Mesenchymal stem cell (in vitro differentiated cells and primary cell): Measurements from ENCODE around the gene ERN1.
A peak's percentile ranks its signal among the peaks of the same experiment; 100 is the strongest.

Experiments used
- DNase-seq: peaks from one replicate; pipeline ENCODE4 v3.0.0-alpha.2; 2013
- H2AFZ ChIP-seq: one replicate; pipeline ENCODE4 v1.6.1; 2013; ENCODE audit warnings: low read depth, mild to moderate bottlenecking, control low read depth, inconsistent platforms, low read length, moderate library complexity
- H2AK5ac ChIP-seq: 2 replicates; pipeline ENCODE4 v1.6.1; 2013; ENCODE audit warnings: low read length, moderate library complexity, mild to moderate bottlenecking, inconsistent platforms; ENCODE audit not compliant: severe bottlenecking
- H2BK120ac ChIP-seq: one replicate; pipeline ENCODE4 v1.6.1; 2013; ENCODE audit warnings: low read depth, mild to moderate bottlenecking, inconsistent platforms, low read length, moderate library complexity
- H2BK12ac ChIP-seq, 2 experiments: one replicate each; pipeline ENCODE4 v1.6.1; 2013; ENCODE audit warnings: inconsistent platforms in 2 of 2, low read length in 2 of 2, mild to moderate bottlenecking in 2 of 2, moderate library complexity in 2 of 2, control low read depth in 1 of 2
- H2BK15ac ChIP-seq: one replicate; pipeline ENCODE4 v1.6.1; 2013; ENCODE audit warnings: mild to moderate bottlenecking, low read depth, inconsistent platforms; ENCODE audit not compliant: poor library complexity, severe bottlenecking
- H2BK5ac ChIP-seq: 2 replicates; pipeline ENCODE4 v1.6.1; 2013; ENCODE audit warnings: low read depth, mild to moderate bottlenecking, low read length, control low read depth, inconsistent platforms; ENCODE audit not compliant: poor library complexity, severe bottlenecking
- H3K14ac ChIP-seq, 2 experiments: one replicate each; pipeline ENCODE4 v1.6.1; 2013; ENCODE audit warnings: inconsistent platforms in 2 of 2, low read length in 2 of 2, control low read depth in 1 of 2, mild to moderate bottlenecking in 1 of 2, moderate library complexity in 1 of 2
- H3K18ac ChIP-seq, 2 experiments: one replicate each; pipeline ENCODE4 v1.6.1; 2013; ENCODE audit warnings: inconsistent platforms in 2 of 2, low read length in 2 of 2, control low read depth in 1 of 2, low read depth in 1 of 2, mild to moderate bottlenecking in 1 of 2
- H3K23ac ChIP-seq, 2 experiments: one replicate each; pipeline ENCODE4 v1.6.1; 2013; ENCODE audit warnings: inconsistent platforms in 2 of 2, low read length in 2 of 2, mild to moderate bottlenecking in 2 of 2, moderate library complexity in 2 of 2, control low read depth in 1 of 2
- H3K27ac ChIP-seq: 2 replicates; pipeline ENCODE4 v1.5.1; 2013; ENCODE audit warnings: mild to moderate bottlenecking, moderate library complexity, low read length, control low read depth, inconsistent platforms; ENCODE audit not compliant: poor library complexity, severe bottlenecking
- H3K27me3 ChIP-seq, 2 experiments: 2 replicates each; pipeline versions ENCODE4 v1.6.1 to v1.7.0; 2013; ENCODE audit warnings: low read length in 2 of 2, mild to moderate bottlenecking in 2 of 2, moderate library complexity in 2 of 2, control low read depth in 1 of 2, inconsistent platforms in 1 of 2; ENCODE audit not compliant: control insufficient read depth in 1 of 2, insufficient read depth in 1 of 2
- H3K36me3 ChIP-seq, 2 experiments: 2 replicates each; pipeline versions ENCODE4 v1.6.1 to v1.7.0; 2013; ENCODE audit warnings: low read length in 2 of 2, control low read depth in 1 of 2, inconsistent platforms in 1 of 2, low read depth in 1 of 2, mild to moderate bottlenecking in 1 of 2; ENCODE audit not compliant: insufficient read depth in 2 of 2, control insufficient read depth in 1 of 2
- H3K4ac ChIP-seq, 2 experiments: one replicate each; pipeline ENCODE4 v1.6.1; 2013; ENCODE audit warnings: inconsistent platforms in 2 of 2, low read length in 2 of 2, mild to moderate bottlenecking in 2 of 2, moderate library complexity in 2 of 2, control low read depth in 1 of 2, low read depth in 1 of 2
- H3K4me1 ChIP-seq: 2 replicates; pipeline ENCODE4 v1.6.1; 2013; ENCODE audit warnings: low read depth, low read length, control low read depth; ENCODE audit not compliant: control insufficient read depth, insufficient read depth
- H3K4me2 ChIP-seq: 2 replicates; pipeline ENCODE4 v1.6.1; 2013; ENCODE audit warnings: low read length, mild to moderate bottlenecking, inconsistent platforms; ENCODE audit not compliant: poor library complexity, severe bottlenecking
- H3K4me3 ChIP-seq, 2 experiments: 2 replicates each; pipeline versions ENCODE4 v1.5.1 to v1.7.0; 2013; ENCODE audit warnings: low read length in 2 of 2, mild to moderate bottlenecking in 2 of 2, control low read depth in 1 of 2, low read depth in 1 of 2; ENCODE audit not compliant: insufficient read depth in 1 of 2
- H3K79me1 ChIP-seq: replicated peaks from 2 replicates; pipeline ENCODE4 v1.6.1; 2013; ENCODE audit warnings: mild to moderate bottlenecking, control low read depth, low read length, inconsistent platforms; ENCODE audit not compliant: poor library complexity, severe bottlenecking
- H3K9ac ChIP-seq: 2 replicates; pipeline ENCODE4 v1.7.0; 2013; ENCODE audit warnings: mild to moderate bottlenecking, low read length, moderate library complexity
- H3K9me3 ChIP-seq: 2 replicates; pipeline ENCODE4 v1.7.0; 2013; ENCODE audit warnings: mild to moderate bottlenecking, low read length; ENCODE audit not compliant: control insufficient read depth
- H4K8ac ChIP-seq: one replicate; pipeline ENCODE4 v1.6.1; 2013; ENCODE audit warnings: inconsistent platforms, mild to moderate bottlenecking, low read length, moderate library complexity
- H4K91ac ChIP-seq: one replicate; pipeline ENCODE4 v1.6.1; 2013; ENCODE audit warnings: mild to moderate bottlenecking, low read length, inconsistent platforms
- WGBS: methylation state at CpG from one replicate; pipeline ENCODE4 v1.1.7; 2013; ENCODE audit warnings: mixed read lengths; 5-methylcytosine and 5-hydroxymethylcytosine counted together

ERN1 gene

DNA sequence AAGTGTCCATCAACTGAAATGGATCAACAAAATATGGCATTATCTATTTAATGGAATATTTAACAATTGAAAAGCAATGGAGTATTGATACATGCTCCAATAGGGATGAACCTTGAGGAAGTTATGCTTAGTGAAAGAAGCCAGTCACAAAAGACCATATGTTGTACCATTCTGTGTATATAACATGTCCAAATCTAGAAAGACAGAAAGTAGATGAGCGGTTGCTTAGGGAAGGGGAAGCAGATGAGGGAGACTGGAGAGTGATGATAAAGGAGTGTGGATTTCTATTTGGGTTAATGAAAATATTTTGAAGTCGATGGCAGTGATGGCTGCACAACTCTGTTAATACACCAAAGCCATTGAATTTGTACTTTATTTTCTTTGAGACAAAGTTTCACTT lies 8.5 kb upstream of the ERN1 start:
- Histone ChIP-seq H3K4me2 (no peak overlapping the region), H3K18ac (no peak overlapping the region), H3K4me1 (no peaks in the 10 kb centered on the region), H3K4me3 (no peak overlapping the region), H2AFZ (no peak overlapping the region), H4K91ac (no peak overlapping the region), H3K36me3 (no peaks in the 10 kb centered on the region), H3K27ac (no peak overlapping the region), H2BK12ac (no peak overlapping the region), H3K14ac (no peak overlapping the region), H2BK15ac (no peak overlapping the region), H3K27me3 (no peaks in the 10 kb centered on the region), H3K9me3 (no peaks in the 10 kb centered on the region), H3K4ac (no peak overlapping the region), H3K79me1 (no peaks in the 10 kb centered on the region), H3K23ac (no peak overlapping the region), H2AK5ac (no peak overlapping the region), H2BK5ac (no peak overlapping the region), H4K8ac (no peak overlapping the region), H2BK120ac (no peak overlapping the region), H3K9ac (no peak overlapping the region)
- no peak for DNase-seq
- WGBS: 89% methylated on average over 1 of the region's 2 CpGs

DNA sequence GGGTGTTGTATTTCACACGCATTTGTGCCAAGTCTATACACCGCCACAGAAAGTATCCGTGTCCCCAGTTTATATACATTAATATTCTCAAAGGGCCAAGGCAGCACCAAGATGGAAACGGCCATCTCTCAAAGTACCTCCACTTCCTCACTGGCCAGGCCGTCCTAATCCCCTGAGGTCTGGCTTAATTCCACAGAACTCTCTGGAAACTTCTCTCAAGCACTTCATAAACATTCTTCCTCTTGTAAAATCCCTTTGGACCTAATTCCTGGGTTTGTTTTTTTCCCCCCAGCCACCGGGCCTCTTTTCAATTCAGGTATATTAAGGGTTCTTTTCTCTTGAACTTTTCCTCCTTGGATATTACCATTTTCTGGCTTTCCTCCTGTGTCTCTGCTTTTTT lies 5.1 kb upstream of the ERN1 start:
- Histone ChIP-seq H2AFZ (no peak overlapping the region), H4K8ac (no peak overlapping the region), H3K27me3 (no peaks in the 10 kb centered on the region), H3K14ac (no peak overlapping the region), H4K91ac (no peak overlapping the region), H3K18ac (no peak overlapping the region), H2AK5ac (no peak overlapping the region), H3K4me2 (no peak overlapping the region), H3K79me1 (no peaks in the 10 kb centered on the region), H2BK15ac (no peak overlapping the region), H3K27ac (no peak overlapping the region), H3K4me1 (peaks cover 7% of the 10 kb centered on the region), H3K4ac (no peak overlapping the region), H3K36me3 (no peaks in the 10 kb centered on the region), H3K23ac (no peak overlapping the region), H3K4me3 (no peak overlapping the region), H2BK5ac (no peak overlapping the region), H3K9ac (no peak overlapping the region), H3K9me3 (no peaks in the 10 kb centered on the region), H2BK12ac (no peak overlapping the region), H2BK120ac (no peak overlapping the region)
- WGBS: 76% methylated on average over 5 of the region's 6 CpGs
- DNase-seq: no peak

DNA sequence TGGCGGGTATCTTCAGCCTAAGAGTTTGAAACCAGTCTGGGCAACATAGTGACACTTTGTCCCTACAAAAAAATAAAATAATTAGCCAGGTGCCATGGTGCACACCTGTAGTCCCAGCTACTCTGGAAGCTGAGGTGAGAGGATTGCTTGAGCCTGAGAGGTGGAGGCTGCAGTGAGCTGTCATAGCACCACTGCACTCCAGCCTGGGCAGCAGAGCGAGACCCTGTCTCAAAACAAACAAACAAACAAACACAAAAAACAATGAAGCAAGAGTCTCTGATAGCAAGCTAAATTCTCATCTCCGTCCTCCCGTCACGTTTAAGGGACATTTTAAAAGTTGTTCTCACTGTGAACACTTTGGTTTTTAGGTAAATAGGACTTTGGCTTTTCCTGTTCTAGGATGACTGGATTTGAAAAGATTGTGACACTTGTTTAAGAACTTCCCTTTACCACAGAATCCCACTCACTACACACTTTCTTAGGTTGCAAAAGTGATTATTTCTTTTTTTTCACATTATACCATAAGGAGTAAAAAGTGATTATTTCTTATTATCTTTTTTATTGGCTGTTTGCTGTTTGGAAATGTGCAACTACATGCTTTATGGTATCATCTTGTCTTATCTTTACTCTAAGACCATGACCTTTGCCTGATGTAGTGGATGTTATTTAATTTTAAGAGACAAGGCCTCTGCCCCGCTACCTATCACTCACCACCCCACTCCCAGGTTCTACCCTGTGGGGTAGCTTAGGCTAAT lies 4.4 kb upstream of the ERN1 start:
- H2BK12ac ChIP-seq: no peak overlapping the region
- no peaks in the 10 kb centered on the region for H3K9me3 ChIP-seq
- H2BK15ac ChIP-seq: no peak overlapping the region
- H3K79me1 ChIP-seq: no peaks in the 10 kb centered on the region
- no peak overlapping the region for H4K8ac ChIP-seq
- no peak overlapping the region for H3K14ac ChIP-seq
- no peak overlapping the region for H4K91ac ChIP-seq
- no peaks in the 10 kb centered on the region for H3K36me3 ChIP-seq
- H3K9ac ChIP-seq: no peak overlapping the region
- H2AK5ac ChIP-seq: no peak overlapping the region
- H3K23ac ChIP-seq: no peak overlapping the region
- H3K4me3 ChIP-seq: no peak overlapping the region
- H2BK120ac ChIP-seq: no peak overlapping the region
- H3K27me3 ChIP-seq: no peaks in the 10 kb centered on the region
- H3K4me1 ChIP-seq: peaks cover 7% of the 10 kb centered on the region
- H3K4ac ChIP-seq: no peak overlapping the region
- no peak overlapping the region for H3K18ac ChIP-seq
- WGBS: 93% methylated on average over 5 of the region's 6 CpGs
- H2AFZ ChIP-seq: no peak overlapping the region
- DNase-seq: no peak
- H3K27ac ChIP-seq: no peak overlapping the region
- no peak overlapping the region for H2BK5ac ChIP-seq
- H3K4me2 ChIP-seq: no peak overlapping the region

DNA sequence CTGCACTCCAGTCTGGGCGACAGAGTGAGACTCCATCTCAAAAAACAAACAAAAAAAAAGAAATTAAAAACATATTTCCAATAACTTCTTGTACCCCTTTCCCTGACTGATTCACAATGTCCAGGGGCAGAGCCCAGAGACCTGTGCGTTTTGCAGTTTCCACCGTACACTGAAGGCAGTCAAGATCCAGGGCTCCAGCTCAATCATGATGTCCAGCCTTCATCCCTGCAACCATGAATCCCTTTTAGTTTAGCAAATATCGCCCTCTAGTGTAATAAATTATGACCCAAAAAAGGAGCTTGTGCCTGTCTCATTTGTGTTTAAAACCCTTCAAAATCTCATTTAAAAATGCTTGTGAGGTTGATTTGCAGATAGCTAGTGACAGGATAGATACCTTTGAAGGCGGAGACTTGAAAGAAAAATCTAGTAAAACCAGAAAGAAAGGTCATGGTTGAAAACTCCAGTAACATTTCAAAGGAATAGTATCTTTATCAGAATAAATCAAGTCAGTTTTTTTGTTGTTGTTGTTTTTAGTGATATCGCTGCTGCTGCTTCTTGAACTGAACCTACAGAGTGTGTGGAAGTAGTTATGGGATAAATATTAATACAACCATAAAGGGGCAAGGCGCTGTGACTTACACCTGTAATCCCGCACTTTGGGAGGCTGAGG lies 3.7 kb upstream of the ERN1 start:
- no peak overlapping the region for H2AFZ ChIP-seq
- WGBS: 58% methylated on average over 6 of the region's 8 CpGs
- no peak overlapping the region for H3K18ac ChIP-seq
- no peaks in the 10 kb centered on the region for H3K27me3 ChIP-seq
- no peak overlapping the region for H3K4me3 ChIP-seq
- H2BK12ac ChIP-seq: no peak overlapping the region
- H2BK120ac ChIP-seq: no peak overlapping the region
- H3K4ac ChIP-seq: no peak overlapping the region
- DNase-seq: peak; percentile 74
- H3K27ac ChIP-seq: no peak overlapping the region
- no peak overlapping the region for H2BK5ac ChIP-seq
- no peak overlapping the region for H4K91ac ChIP-seq
- H3K36me3 ChIP-seq: no peaks in the 10 kb centered on the region
- H2AK5ac ChIP-seq: no peak overlapping the region
- no peaks in the 10 kb centered on the region for H3K9me3 ChIP-seq
- peaks cover 9% of the 10 kb centered on the region for H3K4me1 ChIP-seq
- H4K8ac ChIP-seq: no peak overlapping the region
- no peak overlapping the region for H3K9ac ChIP-seq
- no peak overlapping the region for H3K4me2 ChIP-seq
- no peak overlapping the region for H3K14ac ChIP-seq
- H3K23ac ChIP-seq: no peak overlapping the region
- H3K79me1 ChIP-seq: peaks cover 4% of the 10 kb centered on the region
- no peak overlapping the region for H2BK15ac ChIP-seq
